ENCODE data around the gene DUOX2. TPM values are rescaled to one million over a fixed set of nuclear protein-coding genes. Genes with fewer than 3 reads are reported as not detected.

Gene DUOX2
- total RNA-seq, 1 experiment from 2014 or later: 0.08 TPM

DNA sequence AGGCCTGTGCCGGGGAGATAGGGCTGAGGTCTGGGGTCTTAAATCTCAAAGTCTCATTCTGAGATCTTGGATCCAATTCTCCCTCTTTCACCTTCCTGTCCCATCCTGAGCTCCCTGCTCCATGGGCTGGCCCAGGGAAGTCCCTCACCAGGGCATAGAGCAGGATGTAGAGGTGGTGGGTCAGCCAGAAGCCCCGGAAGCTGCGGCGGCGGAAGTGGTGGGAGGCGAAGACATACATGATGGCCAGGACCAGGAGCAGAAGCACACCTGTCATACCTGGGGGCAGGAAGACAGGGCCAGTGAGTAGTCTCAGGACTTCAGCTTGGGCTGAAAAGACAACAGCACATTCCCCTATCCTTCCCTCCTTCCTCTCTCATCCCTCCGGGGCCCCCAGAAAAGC, 16.5 kb downstream of the DUOX2 start:
- POLR2A ChIA-PET: no interaction called here
- DNase-seq (ENCODE audit: low read depth, low spot score) (no peak), ATAC-seq (no peak)
- H3K27ac ChIP-seq (ENCODE audit: low read length): no peak overlapping the region
- no peaks in the 10 kb centered on the region for H3K4me1 ChIP-seq (ENCODE audit: control insufficient read depth, insufficient read depth, low read length)
- BruUV-seq (replicated peaks): no TSS peak
- no peaks in the 10 kb centered on the region for H3K36me3 ChIP-seq (ENCODE audit: control insufficient read depth, insufficient read depth, low read length)
- H3K4me3 ChIP-seq (ENCODE audit: low read depth in 2 of 2, low read length in 2 of 2): no peak overlapping the region
- in situ Hi-C loops (cut with HindIII; ENCODE audit: low pct_unique_long_range_greater_than_20kb, low sequenced_read_pairs): no loop called here
- intact Hi-C loops (cut with micrococcal nuclease; ENCODE audit: unreplicated experiment): no loop called here
- no peak for TF ChIP-seq TCF7L2 (IDR thresholded peaks at IDR 0.05; ENCODE audit: low read depth, low read length)
- TF ChIP-seq, protein P1, sequence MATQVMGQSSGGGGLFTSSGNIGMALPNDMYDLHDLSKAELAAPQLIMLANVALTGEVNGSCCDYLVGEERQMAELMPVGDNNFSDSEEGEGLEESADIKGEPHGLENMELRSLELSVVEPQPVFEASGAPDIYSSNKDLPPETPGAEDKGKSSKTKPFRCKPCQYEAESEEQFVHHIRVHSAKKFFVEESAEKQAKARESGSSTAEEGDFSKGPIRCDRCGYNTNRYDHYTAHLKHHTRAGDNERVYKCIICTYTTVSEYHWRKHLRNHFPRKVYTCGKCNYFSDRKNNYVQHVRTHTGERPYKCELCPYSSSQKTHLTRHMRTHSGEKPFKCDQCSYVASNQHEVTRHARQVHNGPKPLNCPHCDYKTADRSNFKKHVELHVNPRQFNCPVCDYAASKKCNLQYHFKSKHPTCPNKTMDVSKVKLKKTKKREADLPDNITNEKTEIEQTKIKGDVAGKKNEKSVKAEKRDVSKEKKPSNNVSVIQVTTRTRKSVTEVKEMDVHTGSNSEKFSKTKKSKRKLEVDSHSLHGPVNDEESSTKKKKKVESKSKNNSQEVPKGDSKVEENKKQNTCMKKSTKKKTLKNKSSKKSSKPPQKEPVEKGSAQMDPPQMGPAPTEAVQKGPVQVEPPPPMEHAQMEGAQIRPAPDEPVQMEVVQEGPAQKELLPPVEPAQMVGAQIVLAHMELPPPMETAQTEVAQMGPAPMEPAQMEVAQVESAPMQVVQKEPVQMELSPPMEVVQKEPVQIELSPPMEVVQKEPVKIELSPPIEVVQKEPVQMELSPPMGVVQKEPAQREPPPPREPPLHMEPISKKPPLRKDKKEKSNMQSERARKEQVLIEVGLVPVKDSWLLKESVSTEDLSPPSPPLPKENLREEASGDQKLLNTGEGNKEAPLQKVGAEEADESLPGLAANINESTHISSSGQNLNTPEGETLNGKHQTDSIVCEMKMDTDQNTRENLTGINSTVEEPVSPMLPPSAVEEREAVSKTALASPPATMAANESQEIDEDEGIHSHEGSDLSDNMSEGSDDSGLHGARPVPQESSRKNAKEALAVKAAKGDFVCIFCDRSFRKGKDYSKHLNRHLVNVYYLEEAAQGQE (IDR thresholded peaks at IDR 0.05; ENCODE audit: insufficient read depth in 1 of 2, low read depth in 2 of 2, low read length in 1 of 2): no peak
- TF ChIP-seq SIN3A (IDR thresholded peaks at IDR 0.05; ENCODE audit: borderline replicate concordance, insufficient read depth, low read depth, low read length): no peak
- TF ChIP-seq POLR2AphosphoS5 (IDR thresholded peaks at IDR 0.05; ENCODE audit: low read depth, low read length): no peak
- TF ChIP-seq, protein P2, sequence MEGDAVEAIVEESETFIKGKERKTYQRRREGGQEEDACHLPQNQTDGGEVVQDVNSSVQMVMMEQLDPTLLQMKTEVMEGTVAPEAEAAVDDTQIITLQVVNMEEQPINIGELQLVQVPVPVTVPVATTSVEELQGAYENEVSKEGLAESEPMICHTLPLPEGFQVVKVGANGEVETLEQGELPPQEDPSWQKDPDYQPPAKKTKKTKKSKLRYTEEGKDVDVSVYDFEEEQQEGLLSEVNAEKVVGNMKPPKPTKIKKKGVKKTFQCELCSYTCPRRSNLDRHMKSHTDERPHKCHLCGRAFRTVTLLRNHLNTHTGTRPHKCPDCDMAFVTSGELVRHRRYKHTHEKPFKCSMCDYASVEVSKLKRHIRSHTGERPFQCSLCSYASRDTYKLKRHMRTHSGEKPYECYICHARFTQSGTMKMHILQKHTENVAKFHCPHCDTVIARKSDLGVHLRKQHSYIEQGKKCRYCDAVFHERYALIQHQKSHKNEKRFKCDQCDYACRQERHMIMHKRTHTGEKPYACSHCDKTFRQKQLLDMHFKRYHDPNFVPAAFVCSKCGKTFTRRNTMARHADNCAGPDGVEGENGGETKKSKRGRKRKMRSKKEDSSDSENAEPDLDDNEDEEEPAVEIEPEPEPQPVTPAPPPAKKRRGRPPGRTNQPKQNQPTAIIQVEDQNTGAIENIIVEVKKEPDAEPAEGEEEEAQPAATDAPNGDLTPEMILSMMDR (IDR thresholded peaks at IDR 0.05): no peak
- CTCF ChIA-PET: interaction anchor here (0.5 to 0.9 kb wide), 2 partner anchors 20 to 333 kb away, joined by 3 to 4 read pairs; no protein-coding TSS in a partner anchor
- no peaks in the 10 kb centered on the region; the same call in 1 of the 2 replicates for H3K27me3 ChIP-seq (ENCODE audit: control insufficient read depth, insufficient read depth, low read length)
- H3K9me3 ChIP-seq (ENCODE audit: control insufficient read depth, insufficient read depth, low read depth, low read length): no peaks in the 10 kb centered on the region

DNA sequence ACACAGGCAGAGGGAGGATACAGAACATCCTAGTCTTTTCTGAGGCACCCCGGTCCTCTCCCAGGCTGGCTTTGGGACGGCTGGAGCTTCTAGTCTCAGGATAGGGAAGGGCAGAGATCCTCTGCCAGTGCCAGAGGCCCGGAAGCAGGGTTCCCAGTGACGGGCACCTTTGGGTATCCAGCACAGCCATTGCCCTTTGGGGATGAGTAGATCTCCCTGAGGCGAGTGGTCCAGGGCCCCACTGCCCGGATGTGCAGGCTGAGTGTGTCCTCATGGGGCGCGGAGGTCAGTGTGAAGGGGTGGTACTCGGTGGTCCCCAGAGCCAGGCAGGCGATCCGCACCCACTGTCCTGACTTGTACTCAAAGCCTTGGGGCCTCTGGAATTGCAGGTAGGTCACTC, 18.3 kb downstream of the DUOX2 start:
- Histone ChIP-seq H3K4me3 (ENCODE audit: low read depth in 2 of 2, low read length in 2 of 2) (no peak overlapping the region), H3K27ac (ENCODE audit: low read length) (no peak overlapping the region), H3K27me3 (ENCODE audit: control insufficient read depth, insufficient read depth, low read length) (peaks cover 5% of the 10 kb centered on the region), H3K9me3 (ENCODE audit: control insufficient read depth, insufficient read depth, low read depth, low read length) (no peaks in the 10 kb centered on the region), H3K4me1 (ENCODE audit: control insufficient read depth, insufficient read depth, low read length) (no peaks in the 10 kb centered on the region), H3K36me3 (ENCODE audit: control insufficient read depth, insufficient read depth, low read length) (no peaks in the 10 kb centered on the region)
- ATAC-seq: no peak
- TF ChIP-seq, protein P2 (IDR thresholded peaks at IDR 0.05): no peak
- TF ChIP-seq SIN3A (IDR thresholded peaks at IDR 0.05; ENCODE audit: borderline replicate concordance, insufficient read depth, low read depth, low read length): no peak
- TF ChIP-seq, protein P1 (IDR thresholded peaks at IDR 0.05; ENCODE audit: insufficient read depth in 1 of 2, low read depth in 2 of 2, low read length in 1 of 2): no peak
- no peak for DNase-seq (ENCODE audit: low read depth, low spot score)
- ChIA-PET CTCF (no interaction called here), POLR2A (no interaction called here)
- in situ Hi-C loops (cut with HindIII; ENCODE audit: low pct_unique_long_range_greater_than_20kb, low sequenced_read_pairs): no loop called here
- intact Hi-C loops (cut with micrococcal nuclease; ENCODE audit: unreplicated experiment): no loop called here
- no TSS peak for BruUV-seq (replicated peaks)

Measured in Panc1 (cell line).